Measurements from ENCODE around the gene CCNQ. TPM values are rescaled to one million over a fixed set of nuclear protein-coding genes. Genes with fewer than 3 reads are reported as not detected.

Gene CCNQ
- total RNA-seq, 1 donor, result 12.0 TPM

GRCh38 chrX:153631907-153632594 is 33.1 kb upstream of the CCNQ start:
- no peak overlapping the region for H3K4me3 ChIP-seq (ENCODE audit: low read length)
- no peaks in the 10 kb centered on the region for H3K4me1 ChIP-seq (ENCODE audit: insufficient read depth, low read length)
- H3K9me3 ChIP-seq (ENCODE audit: low read depth, low read length), result no peaks in the 10 kb centered on the region
- H3K27me3 ChIP-seq (ENCODE audit: insufficient read depth, low read length), result no peaks in the 10 kb centered on the region

DNA sequence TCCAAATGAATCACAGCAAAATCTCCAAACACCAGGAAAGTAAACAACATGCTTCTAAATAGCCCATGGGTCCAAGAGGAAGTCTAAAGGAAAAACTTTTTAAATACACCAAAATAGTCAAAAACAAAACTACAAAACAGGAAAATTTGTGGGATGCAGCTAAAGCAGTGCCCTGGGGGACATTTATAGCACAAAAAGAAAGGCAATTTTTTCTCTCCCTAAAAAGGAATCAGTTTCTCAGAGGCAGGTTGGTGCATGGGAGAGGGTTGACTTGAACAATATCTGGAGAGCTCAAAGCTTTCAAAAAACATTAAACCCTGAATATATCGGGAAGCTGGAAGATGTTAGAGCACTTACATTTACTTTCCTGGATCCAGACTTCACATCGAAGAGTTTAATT is 32.4 kb upstream of the CCNQ start:
- Histone ChIP-seq H3K4me3 (ENCODE audit: low read length) (no peak overlapping the region), H3K4me1 (ENCODE audit: insufficient read depth, low read length) (no peaks in the 10 kb centered on the region), H3K27me3 (ENCODE audit: insufficient read depth, low read length) (no peaks in the 10 kb centered on the region), H3K9me3 (ENCODE audit: low read depth, low read length) (no peaks in the 10 kb centered on the region)

DNA sequence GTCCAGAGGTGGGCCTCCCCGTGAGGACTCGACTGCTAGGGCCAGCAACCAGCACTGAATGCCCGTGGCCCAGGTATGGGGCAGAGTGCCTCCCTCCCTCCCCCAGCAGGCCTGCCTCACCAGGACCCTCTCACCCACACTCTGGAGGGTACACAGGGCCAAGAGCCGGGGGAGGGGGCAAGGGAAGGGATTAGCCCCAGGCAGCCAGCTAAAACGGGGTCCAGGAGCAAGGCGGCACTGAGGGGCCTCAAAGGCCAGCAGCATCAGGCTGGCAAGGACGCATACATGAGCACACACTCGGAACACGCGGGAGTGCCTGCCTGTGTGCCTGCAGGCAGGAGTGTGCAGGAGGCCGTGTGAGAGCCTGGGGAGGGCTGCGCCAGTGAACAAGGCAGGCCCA is 29.7 kb upstream of the CCNQ start:
- no peak overlapping the region for H3K4me3 ChIP-seq (ENCODE audit: low read length)
- H3K27me3 ChIP-seq (ENCODE audit: insufficient read depth, low read length), result no peaks in the 10 kb centered on the region
- no peaks in the 10 kb centered on the region for H3K9me3 ChIP-seq (ENCODE audit: low read depth, low read length)
- no peaks in the 10 kb centered on the region for H3K4me1 ChIP-seq (ENCODE audit: insufficient read depth, low read length)

- H3K4me1 ChIP-seq (ENCODE audit: insufficient read depth, low read length), result no peaks in the 10 kb centered on the region
- no peak overlapping the region for H3K4me3 ChIP-seq (ENCODE audit: low read length)
- no peaks in the 10 kb centered on the region for H3K9me3 ChIP-seq (ENCODE audit: low read depth, low read length)
Observed at GRCh38 chrX:153628129-153628528, 29.2 kb upstream of the CCNQ start.

GRCh38 chrX:153627675-153628111 is 28.8 kb upstream of the CCNQ start:
- Histone ChIP-seq H3K27me3 (ENCODE audit: insufficient read depth, low read length) (no peaks in the 10 kb centered on the region), H3K4me1 (ENCODE audit: insufficient read depth, low read length) (no peaks in the 10 kb centered on the region), H3K9me3 (ENCODE audit: low read depth, low read length) (no peaks in the 10 kb centered on the region), H3K4me3 (ENCODE audit: low read length) (no peak overlapping the region)

More at GRCh38 chrX:153628129-153628528, 29.2 kb upstream of the CCNQ start:
- H3K27me3 ChIP-seq (ENCODE audit: insufficient read depth, low read length), result no peaks in the 10 kb centered on the region

DNA sequence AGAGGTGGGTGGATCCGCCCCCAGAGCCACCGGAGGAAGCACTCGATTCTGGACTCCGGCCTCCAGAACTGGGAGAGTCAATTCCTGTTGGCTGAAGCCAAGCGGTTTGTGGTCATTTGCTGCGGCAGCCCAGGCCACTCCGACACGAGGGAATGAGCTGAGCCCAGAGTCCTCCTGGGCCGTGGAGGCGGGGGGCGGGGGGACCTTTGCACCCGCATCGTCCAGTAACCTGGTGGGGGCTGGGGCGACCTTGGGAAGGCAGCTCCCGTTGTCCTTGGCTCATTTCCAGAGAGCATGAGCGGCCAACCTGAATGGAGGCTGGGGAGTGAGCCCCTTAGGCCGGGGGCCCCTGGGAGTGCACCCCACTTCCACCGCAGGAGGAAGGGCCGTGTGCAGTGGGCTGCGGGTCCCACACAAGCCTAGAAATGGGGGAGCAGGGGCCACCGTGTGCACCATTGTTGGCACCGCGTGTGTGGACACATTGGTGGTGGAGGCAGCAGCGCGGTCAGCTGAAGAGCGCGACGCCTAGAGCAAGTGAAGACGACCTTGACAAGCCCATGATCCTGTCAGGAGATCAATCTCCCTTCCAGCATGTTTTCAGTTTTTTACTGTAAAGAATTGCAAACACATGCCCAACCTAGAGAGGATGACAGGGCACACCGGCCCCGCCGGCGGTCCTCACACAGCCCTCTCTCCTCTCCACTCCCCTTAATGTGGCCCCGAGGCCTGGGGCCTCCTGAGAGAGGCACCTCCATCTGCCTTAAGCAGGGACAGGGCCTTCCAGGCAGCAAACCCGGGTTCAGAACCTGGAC is 28.1 kb upstream of the CCNQ start:
- H3K4me1 ChIP-seq (ENCODE audit: insufficient read depth, low read length), result no peaks in the 10 kb centered on the region
- no peak overlapping the region for H3K4me3 ChIP-seq (ENCODE audit: low read length)
- H3K9me3 ChIP-seq (ENCODE audit: low read depth, low read length), result no peaks in the 10 kb centered on the region
- no peaks in the 10 kb centered on the region for H3K27me3 ChIP-seq (ENCODE audit: insufficient read depth, low read length)

GRCh38 chrX:153626025-153626633 is 27.2 kb upstream of the CCNQ start:
- no peak overlapping the region for H3K4me3 ChIP-seq (ENCODE audit: low read length)
- no peaks in the 10 kb centered on the region for H3K27me3 ChIP-seq (ENCODE audit: insufficient read depth, low read length)
- no peaks in the 10 kb centered on the region for H3K4me1 ChIP-seq (ENCODE audit: insufficient read depth, low read length)
- H3K9me3 ChIP-seq (ENCODE audit: low read depth, low read length), result no peaks in the 10 kb centered on the region

DNA sequence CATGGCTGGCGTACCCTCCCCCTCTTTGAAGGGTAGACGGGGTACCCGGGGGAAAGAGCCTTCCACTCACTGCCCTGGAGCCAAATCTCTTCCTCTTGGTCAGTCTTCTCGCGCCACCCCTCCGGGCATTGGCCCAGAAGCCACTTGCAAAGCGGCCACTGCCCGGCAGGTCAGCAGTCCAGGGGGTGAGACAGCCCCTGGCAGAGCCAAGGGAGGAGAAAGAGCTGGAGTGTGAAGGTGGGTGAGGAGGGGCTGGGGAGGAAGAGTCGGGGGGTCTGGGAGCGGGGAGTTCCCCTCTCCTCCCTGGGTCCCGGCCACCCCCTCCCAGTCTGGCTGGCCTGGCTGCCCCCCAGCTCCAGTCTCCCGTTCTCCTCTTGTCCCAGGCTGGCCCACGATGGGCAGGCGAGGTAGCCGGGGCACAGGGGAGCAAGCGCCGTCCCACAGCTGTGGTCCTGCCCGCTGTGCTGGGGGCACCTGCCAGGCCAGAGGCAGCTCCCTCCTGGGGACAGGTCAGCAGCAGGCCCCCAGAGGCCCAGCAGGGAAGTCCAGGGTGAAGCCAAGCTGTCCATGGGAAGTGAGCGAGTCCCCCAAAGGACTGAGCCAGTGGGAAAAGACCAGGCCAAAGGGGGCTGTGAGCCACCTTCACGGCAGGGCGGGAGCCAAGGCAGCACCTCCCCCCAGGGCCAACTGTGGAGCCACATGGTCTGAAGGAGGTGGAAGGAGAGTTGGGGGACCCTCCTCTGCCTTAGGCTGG is 26.5 kb upstream of the CCNQ start:
- Histone ChIP-seq H3K9me3 (ENCODE audit: low read depth, low read length) (no peaks in the 10 kb centered on the region), H3K4me3 (ENCODE audit: low read length) (no peak overlapping the region), H3K4me1 (ENCODE audit: insufficient read depth, low read length) (no peaks in the 10 kb centered on the region), H3K27me3 (ENCODE audit: insufficient read depth, low read length) (no peaks in the 10 kb centered on the region)

- Histone ChIP-seq H3K27me3 (ENCODE audit: insufficient read depth, low read length) (no peaks in the 10 kb centered on the region), H3K9me3 (ENCODE audit: low read depth, low read length) (no peaks in the 10 kb centered on the region), H3K4me3 (ENCODE audit: low read length) (no peak overlapping the region), H3K4me1 (ENCODE audit: insufficient read depth, low read length) (no peaks in the 10 kb centered on the region)
Observed at GRCh38 chrX:153624196-153625091, 25.5 kb upstream of the CCNQ start.

DNA sequence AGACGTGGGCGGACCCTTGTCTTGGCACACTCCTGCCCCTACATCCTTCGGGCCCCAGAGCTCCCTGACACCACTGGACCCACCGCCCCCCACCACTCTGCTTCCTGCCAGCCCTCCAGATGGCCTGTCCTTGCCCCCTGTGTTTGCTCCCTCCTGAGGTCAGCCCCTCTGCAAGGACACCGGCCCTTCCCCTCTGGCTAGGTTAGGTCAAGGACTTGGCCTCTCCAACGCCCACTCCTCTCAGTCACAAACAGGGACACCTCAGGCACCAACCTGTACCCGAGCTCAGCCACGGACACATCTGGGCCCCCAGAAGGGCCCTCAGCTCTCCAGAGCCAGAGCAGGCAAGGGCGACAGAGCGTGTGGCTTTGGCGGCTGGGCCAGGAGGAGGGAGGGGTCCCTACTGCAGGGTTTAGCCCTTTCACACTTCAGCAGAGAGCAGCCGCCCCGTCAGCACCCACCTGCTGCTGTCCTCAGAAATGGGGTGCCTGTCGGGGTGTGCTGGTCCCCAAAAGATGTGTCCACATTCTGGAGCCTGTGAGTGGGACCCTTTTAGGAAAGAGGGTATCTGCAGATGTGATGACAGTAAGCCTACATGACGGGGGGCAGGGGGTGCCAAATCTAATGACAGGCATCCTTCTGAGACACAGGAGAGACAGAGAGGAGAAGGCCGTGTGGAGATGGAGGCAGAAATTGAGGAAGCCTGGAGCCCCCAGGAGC is 24.5 kb upstream of the CCNQ start:
- no peaks in the 10 kb centered on the region for H3K4me1 ChIP-seq (ENCODE audit: insufficient read depth, low read length)
- H3K27me3 ChIP-seq (ENCODE audit: insufficient read depth, low read length), result no peaks in the 10 kb centered on the region
- no peak overlapping the region for H3K4me3 ChIP-seq (ENCODE audit: low read length)
- no peaks in the 10 kb centered on the region for H3K9me3 ChIP-seq (ENCODE audit: low read depth, low read length)

DNA sequence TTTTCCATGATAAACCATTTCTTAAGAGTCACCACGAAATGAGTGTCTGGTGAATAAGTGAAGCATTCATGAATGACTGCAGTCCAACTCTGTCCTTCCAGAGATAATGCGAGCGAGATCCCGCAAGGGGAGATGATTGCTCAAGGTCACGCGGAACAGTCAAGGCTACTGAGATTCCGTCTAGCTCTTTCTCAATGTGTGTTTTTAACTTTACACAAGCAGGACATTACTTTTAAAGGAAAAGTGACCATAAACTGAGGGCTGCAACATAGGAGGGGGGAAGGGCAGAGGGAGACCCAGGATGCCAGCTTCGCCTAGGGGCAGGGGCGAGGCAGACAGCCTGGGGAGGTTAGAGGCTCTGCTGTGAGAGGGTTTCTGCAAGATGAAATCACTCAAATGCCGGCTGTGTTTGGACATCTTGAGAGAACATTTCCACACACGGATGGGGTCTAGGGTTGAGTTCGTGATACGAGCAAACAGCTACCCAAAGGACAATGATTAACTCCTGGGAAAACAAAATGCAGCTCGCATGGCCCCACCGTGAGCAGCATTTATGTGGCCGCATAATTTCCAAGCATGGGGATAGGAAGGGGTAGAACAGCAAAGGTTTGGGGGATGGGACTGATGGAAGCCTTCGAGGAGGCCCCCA is 23.8 kb upstream of the CCNQ start:
- H3K4me3 ChIP-seq (ENCODE audit: low read length), result no peak overlapping the region
- no peaks in the 10 kb centered on the region for H3K4me1 ChIP-seq (ENCODE audit: insufficient read depth, low read length)
- no peaks in the 10 kb centered on the region for H3K9me3 ChIP-seq (ENCODE audit: low read depth, low read length)
- H3K27me3 ChIP-seq (ENCODE audit: insufficient read depth, low read length), result no peaks in the 10 kb centered on the region

DNA sequence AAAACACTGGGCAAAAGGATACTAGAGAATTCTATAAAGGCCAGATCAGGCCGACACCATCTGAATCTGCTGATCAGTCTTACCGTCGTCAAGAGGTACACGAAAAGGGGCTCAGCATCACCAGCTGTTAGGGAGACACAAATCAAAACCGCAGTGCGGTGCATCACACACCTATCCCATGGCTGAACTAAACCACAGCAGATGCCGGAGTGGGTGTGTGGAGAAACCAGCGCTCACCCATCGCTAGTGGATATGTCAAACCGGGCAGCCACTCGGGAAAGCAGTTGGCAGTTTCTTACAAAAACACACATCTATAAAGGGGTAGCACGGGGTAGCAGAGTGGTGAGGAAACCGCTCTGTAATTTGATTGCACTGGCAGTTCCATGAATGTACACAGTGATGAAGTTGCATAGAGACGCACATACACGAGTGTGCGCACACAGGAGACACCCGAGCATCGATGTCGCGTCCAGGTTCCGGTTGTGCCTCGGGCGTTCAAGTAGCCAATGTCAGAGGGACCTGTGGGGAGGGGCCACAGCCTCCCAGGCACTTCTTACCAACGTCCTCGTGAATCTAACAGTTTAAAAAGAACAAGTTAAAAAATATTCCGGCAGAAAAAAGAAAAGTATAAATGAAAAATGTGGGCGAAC is 23.1 kb upstream of the CCNQ start:
- H3K4me3 ChIP-seq (ENCODE audit: low read length), result no peak overlapping the region
- H3K9me3 ChIP-seq (ENCODE audit: low read depth, low read length), result no peaks in the 10 kb centered on the region
- H3K27me3 ChIP-seq (ENCODE audit: insufficient read depth, low read length), result no peaks in the 10 kb centered on the region
- no peaks in the 10 kb centered on the region for H3K4me1 ChIP-seq (ENCODE audit: insufficient read depth, low read length)

DNA sequence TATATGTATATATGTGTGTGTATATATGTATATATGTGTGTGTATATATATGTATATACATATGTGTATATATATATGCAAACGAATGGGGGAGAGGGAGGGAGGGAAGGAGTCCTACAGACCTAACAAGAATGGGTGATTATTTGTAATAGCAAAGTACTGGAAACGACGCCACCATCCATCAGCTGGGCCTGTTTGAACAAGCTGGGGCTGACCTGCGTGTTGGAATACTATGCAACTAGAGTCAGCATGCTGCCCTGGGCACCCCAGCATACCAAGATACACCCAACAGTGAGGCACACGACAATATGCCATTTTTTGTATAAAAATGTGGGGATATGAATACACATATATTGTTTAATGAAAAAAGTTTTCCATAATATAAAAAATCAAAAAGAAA is 21.6 kb upstream of the CCNQ start:
- Histone ChIP-seq H3K4me3 (ENCODE audit: low read length) (no peak overlapping the region), H3K9me3 (ENCODE audit: low read depth, low read length) (no peaks in the 10 kb centered on the region), H3K27me3 (ENCODE audit: insufficient read depth, low read length) (no peaks in the 10 kb centered on the region), H3K4me1 (ENCODE audit: insufficient read depth, low read length) (no peaks in the 10 kb centered on the region)

All from mononuclear cell (primary cell).